ENCODE measurements around the gene UNKL. TPM values are rescaled to one million over a fixed set of nuclear protein-coding genes. Genes with fewer than 3 reads are reported as not detected.

Gene UNKL
- total RNA-seq, 3 donors from 2014 or later (not counting 1 experiment from before 2014, with no cell fraction given) = 114 to 130 (median 127) TPM

DNA sequence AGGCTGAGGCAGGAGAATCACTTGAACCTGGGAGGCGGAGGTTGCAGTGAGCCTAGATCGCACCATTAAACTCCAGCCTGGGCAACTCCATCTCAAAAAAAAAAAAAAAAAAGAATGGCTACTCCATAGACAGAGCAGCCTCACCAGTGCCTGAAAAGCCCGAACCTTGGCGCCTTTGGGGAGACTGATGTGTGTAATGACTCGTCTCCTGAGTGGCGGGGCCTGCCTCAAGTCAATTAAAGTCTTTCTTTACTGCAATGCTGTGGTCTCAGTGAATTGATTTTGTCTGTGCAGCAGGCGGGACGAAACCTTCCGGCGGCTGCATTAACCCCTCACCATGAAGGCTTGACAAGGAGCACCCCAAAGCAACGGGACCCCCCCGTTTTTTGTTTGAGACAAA, 9.5 kb upstream of the UNKL start:
- no peak overlapping the region for H3K27ac ChIP-seq (ENCODE audit: low read length)
- H3K9me3 ChIP-seq (ENCODE audit: control insufficient read depth, insufficient read depth, low read length) = no peaks in the 10 kb centered on the region
- no peaks in the 10 kb centered on the region for H3K36me3 ChIP-seq (ENCODE audit: control insufficient read depth, insufficient read depth, low read length)
- H3K4me1 Mint-ChIP-seq = peaks cover 0 to 11% of the 10 kb centered on the region in 2 donors
- ATAC-seq (no peak), DNase-seq (no peak)
- TF ChIP-seq, protein P1, sequence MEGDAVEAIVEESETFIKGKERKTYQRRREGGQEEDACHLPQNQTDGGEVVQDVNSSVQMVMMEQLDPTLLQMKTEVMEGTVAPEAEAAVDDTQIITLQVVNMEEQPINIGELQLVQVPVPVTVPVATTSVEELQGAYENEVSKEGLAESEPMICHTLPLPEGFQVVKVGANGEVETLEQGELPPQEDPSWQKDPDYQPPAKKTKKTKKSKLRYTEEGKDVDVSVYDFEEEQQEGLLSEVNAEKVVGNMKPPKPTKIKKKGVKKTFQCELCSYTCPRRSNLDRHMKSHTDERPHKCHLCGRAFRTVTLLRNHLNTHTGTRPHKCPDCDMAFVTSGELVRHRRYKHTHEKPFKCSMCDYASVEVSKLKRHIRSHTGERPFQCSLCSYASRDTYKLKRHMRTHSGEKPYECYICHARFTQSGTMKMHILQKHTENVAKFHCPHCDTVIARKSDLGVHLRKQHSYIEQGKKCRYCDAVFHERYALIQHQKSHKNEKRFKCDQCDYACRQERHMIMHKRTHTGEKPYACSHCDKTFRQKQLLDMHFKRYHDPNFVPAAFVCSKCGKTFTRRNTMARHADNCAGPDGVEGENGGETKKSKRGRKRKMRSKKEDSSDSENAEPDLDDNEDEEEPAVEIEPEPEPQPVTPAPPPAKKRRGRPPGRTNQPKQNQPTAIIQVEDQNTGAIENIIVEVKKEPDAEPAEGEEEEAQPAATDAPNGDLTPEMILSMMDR (IDR thresholded peaks at IDR 0.05) = no peak
- intact Hi-C loops (cut with micrococcal nuclease) = no loop called here
- no peaks in the 10 kb centered on the region for H3K27me3 ChIP-seq (ENCODE audit: control insufficient read depth, insufficient read depth, low read length)
- H3K4me1 ChIP-seq (ENCODE audit: control insufficient read depth, insufficient read depth, low read length) = peaks cover 31% of the 10 kb centered on the region
- no peaks in the 10 kb centered on the region for H3K27me3 Mint-ChIP-seq (ENCODE audit: low read depth in 2 of 2)
- H3K36me3 Mint-ChIP-seq = no peaks in the 10 kb centered on the region
- 95% methylated on average over 12 of the region's 12 CpGs for WGBS (ENCODE audit: insufficient coverage)
- no peak overlapping the region for H3K4me3 ChIP-seq (ENCODE audit: low read length)
- H3K27ac Mint-ChIP-seq = peak overlapping the region in 1 of 2 donors; percentile 96
- H3K9me3 Mint-ChIP-seq = no peaks in the 10 kb centered on the region
- no peak overlapping the region for H3K4me3 Mint-ChIP-seq

DNA sequence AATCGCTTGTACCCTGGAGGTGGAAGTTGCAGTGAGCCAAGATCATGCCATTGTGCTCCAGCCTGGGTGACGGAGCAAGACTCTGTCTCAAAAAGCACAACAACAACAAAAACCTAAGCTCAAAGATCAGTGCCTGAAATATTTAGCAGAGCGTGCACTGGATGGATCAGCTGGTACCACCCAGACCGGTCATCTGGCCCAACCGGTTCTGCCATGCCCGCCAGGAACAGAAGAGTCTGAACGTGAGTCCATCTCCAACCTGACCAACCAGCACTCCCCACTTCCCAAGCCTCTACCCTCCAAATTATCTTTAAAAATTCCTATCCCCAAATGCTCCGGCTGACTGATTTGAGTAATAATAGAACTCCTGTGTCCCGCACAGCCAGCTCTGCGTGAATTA, 7.6 kb upstream of the UNKL start:
- no peaks in the 10 kb centered on the region for H3K9me3 Mint-ChIP-seq
- H3K4me1 Mint-ChIP-seq = peaks cover 0 to 11% of the 10 kb centered on the region in 2 donors
- TF ChIP-seq, protein P1 (IDR thresholded peaks at IDR 0.05) = no peak
- no peaks in the 10 kb centered on the region for H3K9me3 ChIP-seq (ENCODE audit: control insufficient read depth, insufficient read depth, low read length)
- intact Hi-C loops (cut with micrococcal nuclease) = no loop called here
- peak overlapping the region; percentile 96 to 97 for H3K27ac Mint-ChIP-seq
- no peaks in the 10 kb centered on the region for H3K27me3 Mint-ChIP-seq (ENCODE audit: low read depth in 2 of 2)
- H3K36me3 ChIP-seq (ENCODE audit: control insufficient read depth, insufficient read depth, low read length) = peaks cover 4% of the 10 kb centered on the region
- 89% methylated on average over 10 of the region's 10 CpGs for WGBS (ENCODE audit: insufficient coverage)
- DNase-seq (no peak), ATAC-seq (no peak)
- no peaks in the 10 kb centered on the region for H3K36me3 Mint-ChIP-seq
- H3K27me3 ChIP-seq (ENCODE audit: control insufficient read depth, insufficient read depth, low read length) = no peaks in the 10 kb centered on the region
- peak overlapping the region; percentile 35 for H3K4me3 Mint-ChIP-seq
- peak overlapping the region; percentile 99 for H3K27ac ChIP-seq (ENCODE audit: low read length)
- peaks cover 23% of the 10 kb centered on the region for H3K4me1 ChIP-seq (ENCODE audit: control insufficient read depth, insufficient read depth, low read length)
- H3K4me3 ChIP-seq (ENCODE audit: low read length) = no peak overlapping the region

DNA sequence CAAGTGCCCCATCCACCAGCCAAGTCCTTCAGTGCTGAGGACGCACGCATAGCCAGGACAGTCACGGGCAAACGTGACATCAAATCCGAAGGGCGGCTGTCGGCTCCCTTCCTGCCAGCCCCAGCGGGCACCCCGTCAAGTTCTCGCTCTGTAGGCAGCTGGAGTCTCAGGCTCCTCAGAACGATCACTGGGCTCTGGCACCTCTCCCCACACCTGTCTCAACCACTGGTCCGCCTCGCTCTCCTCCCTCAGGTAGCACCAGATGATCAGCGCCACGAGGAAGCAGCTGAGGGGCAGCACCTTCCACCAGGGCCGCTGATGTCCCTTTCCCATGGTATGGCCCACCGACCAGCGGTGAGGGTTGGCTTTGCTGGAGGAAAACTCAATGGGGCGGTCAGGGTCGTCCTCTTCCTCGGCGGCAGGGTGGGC, 5.6 kb upstream of the UNKL start:
- intact Hi-C loops (cut with micrococcal nuclease) = loop anchor here (2.0 kb wide), 2 partner anchors 111 to 193 kb away; partner anchors contain the start of genes CRAMP1, IFT140 and UBE2I
- 4% methylated on average over 22 of the region's 22 CpGs for WGBS (ENCODE audit: insufficient coverage)
- no peaks in the 10 kb centered on the region for H3K9me3 ChIP-seq (ENCODE audit: control insufficient read depth, insufficient read depth, low read length)
- DNase-seq = no peak
- Mint-ChIP-seq H3K27ac (peak overlapping the region; percentile 96 to 97), H3K4me1 (peaks cover 0 to 16% of the 10 kb centered on the region in 2 donors), H3K9me3 (no peaks in the 10 kb centered on the region), H3K27me3 (ENCODE audit: low read depth in 2 of 2) (no peaks in the 10 kb centered on the region), H3K36me3 (no peaks in the 10 kb centered on the region), H3K4me3 (peak overlapping the region; percentile 99)
- H3K4me3 ChIP-seq (ENCODE audit: low read length) = peak overlapping the region; percentile 83
- TF ChIP-seq, protein P1 (IDR thresholded peaks at IDR 0.05) = no peak
- ATAC-seq = no peak
- H3K27ac ChIP-seq (ENCODE audit: low read length) = peak overlapping the region; percentile 99
- H3K27me3 ChIP-seq (ENCODE audit: control insufficient read depth, insufficient read depth, low read length) = no peaks in the 10 kb centered on the region
- peaks cover 4% of the 10 kb centered on the region for H3K36me3 ChIP-seq (ENCODE audit: control insufficient read depth, insufficient read depth, low read length)
- H3K4me1 ChIP-seq (ENCODE audit: control insufficient read depth, insufficient read depth, low read length) = peaks cover 25% of the 10 kb centered on the region

DNA sequence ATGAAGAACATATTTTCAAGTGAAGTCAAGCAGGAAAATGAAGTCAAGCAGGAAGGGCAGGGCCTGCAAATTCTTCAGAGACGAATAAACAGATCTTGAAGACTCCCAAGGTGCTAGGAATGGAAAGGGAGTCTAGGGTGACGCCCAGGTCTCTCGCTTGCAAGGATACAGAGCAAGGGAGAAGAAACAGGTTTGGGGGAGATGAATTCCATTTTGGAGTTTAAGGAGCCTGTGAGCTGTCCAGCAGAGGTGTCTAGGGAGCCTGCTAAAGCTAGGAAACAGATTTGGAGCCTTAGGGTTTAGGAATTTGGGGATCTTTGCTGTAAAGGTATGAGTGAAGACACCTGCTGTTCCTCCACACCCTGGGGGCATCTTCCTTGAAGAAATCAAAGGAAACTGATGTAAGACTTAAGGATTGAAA, 2.0 kb upstream of the UNKL start:
- DNase-seq = no peak
- no peaks in the 10 kb centered on the region for H3K9me3 ChIP-seq (ENCODE audit: control insufficient read depth, insufficient read depth, low read length)
- no peaks in the 10 kb centered on the region for H3K27me3 Mint-ChIP-seq (ENCODE audit: low read depth in 2 of 2)
- peaks cover 0 to 20% of the 10 kb centered on the region in 2 donors for H3K4me1 Mint-ChIP-seq
- no peaks in the 10 kb centered on the region for H3K36me3 Mint-ChIP-seq
- no peak overlapping the region for H3K4me3 ChIP-seq (ENCODE audit: low read length)
- H3K27ac Mint-ChIP-seq = peak overlapping the region; percentile 66 to 73
- intact Hi-C loops (cut with micrococcal nuclease) = loop anchor here (5.0 kb wide), 1 partner anchor 39 kb away; no protein-coding TSS in a partner anchor
- TF ChIP-seq, protein P1 (IDR thresholded peaks at IDR 0.05) = no peak
- H3K27me3 ChIP-seq (ENCODE audit: control insufficient read depth, insufficient read depth, low read length) = no peaks in the 10 kb centered on the region
- 90% methylated on average over 3 of the region's 3 CpGs for WGBS (ENCODE audit: insufficient coverage)
- H3K4me3 Mint-ChIP-seq = peak overlapping the region; percentile 67
- peaks cover 42% of the 10 kb centered on the region for H3K4me1 ChIP-seq (ENCODE audit: control insufficient read depth, insufficient read depth, low read length)
- H3K36me3 ChIP-seq (ENCODE audit: control insufficient read depth, insufficient read depth, low read length) = peaks cover 6% of the 10 kb centered on the region
- no peaks in the 10 kb centered on the region for H3K9me3 Mint-ChIP-seq
- no peak overlapping the region for H3K27ac ChIP-seq (ENCODE audit: low read length)
- no peak for ATAC-seq
